ENCODE results near the gene WASF2. TPM values are rescaled to one million over a fixed set of nuclear protein-coding genes. Genes with fewer than 3 reads are reported as not detected.
"Not testable (repeated sequence)": the region's sequence is repeated elsewhere in the genome, so short reads cannot be mapped to it uniquely, and the experiment has no call there.

Gene WASF2
- total RNA-seq, 2 experiments from 2014 or later, result 109 to 110 TPM

DNA sequence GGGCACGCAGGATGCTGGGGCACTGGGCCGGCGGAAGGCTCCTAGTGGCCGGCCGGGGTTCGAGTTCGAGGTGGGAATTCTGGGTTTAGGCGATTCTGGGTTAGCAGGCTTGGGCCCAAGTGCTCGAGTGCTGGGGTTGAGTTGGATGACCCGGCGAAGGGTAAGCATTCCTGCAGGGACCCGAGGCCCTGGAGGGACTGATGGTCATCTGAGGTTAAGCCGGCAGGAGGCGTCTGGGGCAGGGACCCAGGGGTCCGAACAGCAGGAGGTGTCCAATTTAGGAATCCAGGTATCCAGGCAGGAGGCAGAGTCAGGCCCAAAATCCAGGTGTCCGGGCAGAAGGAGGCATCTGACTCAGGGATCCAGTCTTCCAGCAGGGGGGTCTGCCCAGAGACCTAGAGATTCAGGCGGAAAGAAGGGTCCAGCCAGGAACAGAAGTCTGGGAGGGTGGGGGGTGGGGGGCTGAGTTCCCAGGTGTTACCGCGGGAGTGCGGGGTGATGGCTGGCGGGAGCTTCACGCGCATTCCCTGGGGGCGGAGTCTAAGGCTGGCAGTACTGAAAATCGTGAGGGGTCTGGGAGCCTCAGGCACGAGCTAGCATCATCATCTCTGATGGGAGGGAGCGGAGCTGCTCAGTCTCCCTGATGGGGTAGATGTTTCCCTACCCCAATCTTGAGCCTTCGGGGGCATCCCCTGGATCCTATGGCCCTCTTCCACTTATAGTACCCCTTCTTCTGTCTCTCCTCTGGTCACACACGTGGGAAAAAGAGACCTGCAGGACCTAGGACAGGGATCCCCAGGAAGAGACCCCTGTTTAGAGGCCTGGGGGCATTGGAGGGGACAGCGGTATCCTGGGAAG, 97.0 kb downstream of the WASF2 start:
- no peak overlapping the region for H3K27ac Mint-ChIP-seq
- DNase-seq, result no peak

DNA sequence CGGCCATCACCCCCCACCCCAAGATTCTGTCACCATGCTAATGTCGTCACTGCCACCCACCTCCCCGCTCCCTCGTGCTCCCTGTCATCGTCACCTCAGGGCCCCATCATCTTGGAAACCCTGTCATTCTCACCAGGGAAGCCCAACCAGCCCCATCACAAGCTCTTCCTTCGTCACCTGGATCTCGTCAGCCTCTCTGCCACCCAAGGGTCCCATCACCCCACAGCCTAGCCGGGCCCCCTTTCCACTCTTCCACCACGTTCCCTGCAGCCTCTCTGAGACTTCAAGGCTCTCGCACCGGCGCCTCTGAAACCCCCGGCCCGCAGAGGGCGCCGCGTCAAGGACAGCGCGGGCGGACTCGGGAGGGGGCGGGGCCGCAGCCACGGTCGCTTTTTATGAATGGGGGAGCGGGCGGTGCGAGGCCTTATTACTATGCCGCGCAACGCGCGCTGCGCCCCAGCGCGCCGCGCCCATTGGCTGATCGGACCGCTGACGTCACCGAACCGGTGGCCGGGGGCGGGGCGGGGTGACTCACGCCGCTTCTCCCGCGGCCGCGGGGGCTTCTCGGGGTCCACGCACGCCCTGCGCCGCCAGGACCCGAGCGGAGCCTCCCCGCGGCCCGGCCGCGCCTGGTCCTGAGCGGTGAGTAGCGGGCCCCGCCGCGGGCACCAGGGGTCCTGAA, 97.7 kb downstream of the WASF2 start, which contains the start of gene GPR3:
Gene GPR3 (plus strand): TSS at position 527 of the 682 bp plus-strand sequence. CDS start 1,177 bp downstream, outside the sequence.
- H3K27ac Mint-ChIP-seq, result peak within 1 kb of the TSS; percentile 63
- H3K36me3 Mint-ChIP-seq, result no peaks in the 10 kb centered on the region
- peak within 1 kb of the TSS; percentile 78 for H3K4me3 Mint-ChIP-seq
- no peaks in the 10 kb centered on the region for H3K27me3 Mint-ChIP-seq
- intact Hi-C loops (cut with micrococcal nuclease), result loop anchor here (1.0 to 10.0 kb wide), 6 partner anchors 27 to 297 kb away; partner anchors contain the start of gene AHDC1
- DNase-seq, result peak; percentile 96
- POLR2A ChIA-PET, result no interaction called here
- no peaks in the 10 kb centered on the region for H3K9me3 Mint-ChIP-seq
- CTCF ChIA-PET, result interaction anchor here (1.1 to 6.3 kb wide), 6 partner anchors 34 to 271 kb away, joined by 3 to 70 read pairs (median 28); partner anchors contain the start of gene AHDC1
- H3K4me1 Mint-ChIP-seq (ENCODE audit: low read depth), result peaks cover 13% of the 10 kb centered on the region

More for the DNA sequence above, 97.0 kb downstream of the WASF2 start:
- Mint-ChIP-seq H3K36me3 (no peaks in the 10 kb centered on the region), H3K27me3 (no peaks in the 10 kb centered on the region), H3K4me3 (peak overlapping the region; percentile 78), H3K4me1 (ENCODE audit: low read depth) (peaks cover 13% of the 10 kb centered on the region), H3K9me3 (no peaks in the 10 kb centered on the region)
- POLR2A ChIA-PET, result no interaction called here
- CTCF ChIA-PET, result interaction anchor here (0.7 to 7.7 kb wide), 3 partner anchors 27 to 93 kb away, joined by 3 to 257 read pairs (median 4); no protein-coding TSS in a partner anchor
- intact Hi-C loops (cut with micrococcal nuclease), result loop anchor here (1.0 to 10.0 kb wide), 6 partner anchors 28 to 298 kb away; partner anchors contain the start of gene AHDC1

DNA sequence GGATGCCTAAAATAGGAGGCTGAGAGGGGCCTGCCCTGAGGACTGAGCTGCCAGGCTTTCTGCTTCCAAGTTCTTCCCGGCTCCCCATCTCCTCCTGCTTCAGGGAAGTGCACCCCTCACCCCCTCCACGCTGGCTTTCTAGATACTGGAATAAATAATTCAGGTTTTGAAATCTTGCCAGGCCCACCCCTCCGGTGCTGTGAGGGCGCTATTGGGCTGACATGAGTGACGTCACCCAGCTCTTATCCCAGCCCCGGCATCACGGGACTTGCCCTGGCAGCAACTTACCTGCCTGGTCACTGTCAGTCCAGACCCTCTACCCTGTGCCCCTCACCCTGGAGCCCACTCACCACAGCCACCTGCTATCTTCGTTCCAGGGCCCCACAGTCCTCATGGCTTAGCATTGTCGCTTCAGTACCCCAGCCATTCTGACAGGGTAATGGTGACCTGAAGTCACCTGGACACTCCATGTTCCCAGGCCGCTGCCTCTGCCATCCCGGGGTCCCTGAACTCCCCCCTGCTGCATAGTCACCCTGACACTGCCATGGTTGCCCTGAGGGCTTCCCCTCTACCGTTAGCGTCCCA, 98.4 kb downstream of the WASF2 start:
- peak overlapping the region; percentile 76 for H3K4me3 Mint-ChIP-seq
- CTCF ChIA-PET, result interaction anchor here (0.9 to 6.3 kb wide), 9 partner anchors 26 to 281 kb away, joined by 3 to 70 read pairs (median 6); partner anchors contain the start of genes AHDC1 and IFI6
- intact Hi-C loops (cut with micrococcal nuclease), result loop anchor here (1.0 to 10.0 kb wide), 6 partner anchors 26 to 297 kb away; partner anchors contain the start of gene AHDC1
- POLR2A ChIA-PET, result no interaction called here
- no peaks in the 10 kb centered on the region for H3K9me3 Mint-ChIP-seq
- peak; percentile 50 for DNase-seq
- no peaks in the 10 kb centered on the region for H3K36me3 Mint-ChIP-seq
- H3K27me3 Mint-ChIP-seq, result no peaks in the 10 kb centered on the region
- H3K27ac Mint-ChIP-seq, result no peak overlapping the region
- peaks cover 13% of the 10 kb centered on the region for H3K4me1 Mint-ChIP-seq (ENCODE audit: low read depth)

DNA sequence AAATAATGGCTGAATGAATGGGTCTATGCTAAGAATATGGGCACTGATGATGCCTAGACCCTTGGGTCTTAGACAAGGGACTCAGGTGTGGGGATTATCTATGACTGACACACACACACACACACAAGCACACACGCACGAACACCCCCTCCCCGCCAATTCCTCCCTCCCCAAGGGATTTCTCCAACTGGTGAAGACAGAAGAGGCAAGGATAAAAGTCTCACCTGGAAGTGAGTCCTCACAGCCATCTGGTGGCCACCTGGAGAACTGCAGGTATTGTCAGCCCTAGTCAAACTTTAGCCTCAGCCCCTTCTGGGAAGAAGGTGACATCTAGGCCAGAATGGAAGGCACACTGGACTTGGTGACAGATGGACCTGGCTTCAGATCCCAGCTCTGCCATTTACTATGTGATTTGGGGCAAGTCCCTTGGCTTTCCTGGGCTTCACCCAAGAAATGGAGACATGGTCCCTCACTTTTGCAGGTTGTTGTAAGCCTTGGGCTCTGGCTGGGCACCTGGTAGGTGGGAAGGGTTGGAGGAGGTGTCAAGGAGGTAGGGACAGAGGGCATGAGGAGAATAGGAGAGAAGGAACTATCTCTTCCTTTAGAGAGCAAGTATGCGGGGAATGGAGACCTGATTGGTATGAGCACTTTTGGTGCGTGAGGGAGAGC, 101.5 kb downstream of the WASF2 start:
- Mint-ChIP-seq H3K27ac (peak overlapping the region; percentile 50), H3K27me3 (no peaks in the 10 kb centered on the region), H3K36me3 (no peaks in the 10 kb centered on the region), H3K4me1 (ENCODE audit: low read depth) (peaks cover 11% of the 10 kb centered on the region), H3K9me3 (no peaks in the 10 kb centered on the region), H3K4me3 (peak overlapping the region; percentile 3)
- CTCF ChIA-PET, result interaction anchor here (0.7 to 7.6 kb wide), 13 partner anchors 11 to 281 kb away, joined by 3 to 173 read pairs (median 8); partner anchors contain the start of genes AHDC1 and MAP3K6
- intact Hi-C loops (cut with micrococcal nuclease), result loop anchor here (1.0 kb wide), 1 partner anchor 87 kb away; no protein-coding TSS in a partner anchor
- POLR2A ChIA-PET, result no interaction called here
- peak; percentile 83 for DNase-seq

DNA sequence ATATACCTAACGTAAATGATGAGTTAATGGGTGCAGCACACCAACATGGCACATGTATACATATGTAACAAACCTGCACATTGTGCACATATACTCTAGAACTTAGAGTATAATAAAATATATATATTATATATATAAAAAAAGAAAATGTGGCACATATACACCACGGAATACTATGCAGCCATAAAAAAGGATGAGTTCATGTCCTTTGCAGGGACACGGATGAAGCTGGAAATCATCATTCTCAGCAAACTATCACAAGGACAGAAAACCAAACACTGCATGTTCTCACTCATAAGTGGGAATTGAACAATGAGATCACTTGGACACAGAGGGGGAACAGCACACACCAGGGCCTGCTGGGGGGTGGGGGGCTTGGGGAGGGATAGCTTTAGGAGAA, 105.2 kb downstream of the WASF2 start:
- H3K4me1 Mint-ChIP-seq (ENCODE audit: low read depth); POLR2A ChIA-PET; DNase-seq; H3K27ac Mint-ChIP-seq; H3K9me3 Mint-ChIP-seq; intact Hi-C loops (cut with micrococcal nuclease); H3K36me3 Mint-ChIP-seq; H3K4me3 Mint-ChIP-seq; H3K27me3 Mint-ChIP-seq: not testable (repeated sequence)
- CTCF ChIA-PET, result interaction anchor here (0.8 to 7.6 kb wide), 7 partner anchors 10 to 85 kb away, joined by 3 to 173 read pairs (median 7); partner anchors contain the start of gene MAP3K6

DNA sequence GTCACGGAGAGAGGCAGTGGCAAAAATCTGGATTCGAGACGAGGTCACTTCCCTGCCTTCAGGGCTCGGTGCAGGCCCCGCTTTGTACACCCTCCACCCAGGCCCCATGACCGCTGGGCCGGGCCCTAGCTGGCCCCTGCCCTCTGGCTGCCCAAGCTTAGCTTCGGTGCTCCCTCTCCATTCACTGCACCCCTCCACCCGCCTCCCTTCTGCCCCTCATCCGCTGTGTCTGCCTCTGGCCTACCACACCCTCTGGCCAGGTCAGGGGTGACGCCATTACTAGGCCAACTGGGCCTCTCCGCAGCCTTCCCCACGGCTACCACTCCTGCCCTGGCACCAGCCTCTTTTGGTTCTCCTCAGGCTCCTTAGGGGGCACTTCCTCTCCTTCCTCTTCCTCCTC, 106.3 kb downstream of the WASF2 start:
- H3K4me1 Mint-ChIP-seq (ENCODE audit: low read depth), result no peaks in the 10 kb centered on the region
- H3K9me3 Mint-ChIP-seq, result no peaks in the 10 kb centered on the region
- intact Hi-C loops (cut with micrococcal nuclease), result no loop called here
- no peak for DNase-seq
- no peak overlapping the region for H3K4me3 Mint-ChIP-seq
- H3K27ac Mint-ChIP-seq, result no peak overlapping the region
- ChIA-PET POLR2A (no interaction called here), CTCF (interaction anchor here (0.8 to 7.6 kb wide), 5 partner anchors 12 to 84 kb away, joined by 3 to 173 read pairs (median 7); partner anchors contain the start of gene MAP3K6)
- H3K36me3 Mint-ChIP-seq, result no peaks in the 10 kb centered on the region
- no peaks in the 10 kb centered on the region for H3K27me3 Mint-ChIP-seq

DNA sequence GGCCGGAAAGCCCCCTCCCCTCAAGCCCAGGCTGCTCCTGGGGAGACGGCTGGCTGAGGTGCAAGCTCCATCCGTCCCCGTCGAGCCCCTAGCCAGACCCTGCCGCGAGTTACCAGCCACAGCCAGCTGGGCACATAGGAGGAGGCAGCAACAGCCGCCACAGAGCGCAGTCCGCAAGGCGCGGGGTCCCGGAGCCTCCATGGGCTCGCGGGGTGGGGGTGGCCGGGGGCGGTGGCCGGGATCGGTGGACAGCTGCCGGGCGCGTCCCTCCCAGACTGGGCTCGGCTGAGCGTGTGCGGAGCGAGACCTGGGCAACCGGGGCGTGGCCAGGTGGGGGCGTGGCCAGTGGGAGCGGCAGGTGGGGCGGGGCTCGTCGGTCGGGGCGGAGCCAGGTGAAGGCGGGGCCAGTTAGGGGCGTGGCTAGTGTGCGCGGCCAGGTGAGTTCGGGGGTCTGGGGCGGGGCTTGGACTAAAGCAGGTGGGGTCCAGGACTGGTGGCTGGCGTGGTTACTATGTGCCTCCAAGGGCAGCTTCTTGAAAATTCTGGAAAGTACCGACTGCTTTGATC, 106.8 kb downstream of the WASF2 start, which contains the start of gene CD164L2:
Gene CD164L2 (minus strand): TSS at position 295 of the 567 bp plus-strand sequence. CDS start 94 bp downstream, at position 201.
- no peaks in the 10 kb centered on the region for H3K4me1 Mint-ChIP-seq (ENCODE audit: low read depth)
- H3K9me3 Mint-ChIP-seq, result no peaks in the 10 kb centered on the region
- no peak within 1 kb of the TSS for H3K4me3 Mint-ChIP-seq
- no peak within 1 kb of the TSS for H3K27ac Mint-ChIP-seq
- H3K27me3 Mint-ChIP-seq, result no peaks in the 10 kb centered on the region
- DNase-seq, result peak; percentile 62
- no peaks in the 10 kb centered on the region for H3K36me3 Mint-ChIP-seq
- CTCF ChIA-PET, result interaction anchor here (1.2 to 7.6 kb wide), 6 partner anchors 12 to 83 kb away, joined by 3 to 173 read pairs (median 6); partner anchors contain the start of gene MAP3K6
- intact Hi-C loops (cut with micrococcal nuclease), result no loop called here
- POLR2A ChIA-PET, result no interaction called here

DNA sequence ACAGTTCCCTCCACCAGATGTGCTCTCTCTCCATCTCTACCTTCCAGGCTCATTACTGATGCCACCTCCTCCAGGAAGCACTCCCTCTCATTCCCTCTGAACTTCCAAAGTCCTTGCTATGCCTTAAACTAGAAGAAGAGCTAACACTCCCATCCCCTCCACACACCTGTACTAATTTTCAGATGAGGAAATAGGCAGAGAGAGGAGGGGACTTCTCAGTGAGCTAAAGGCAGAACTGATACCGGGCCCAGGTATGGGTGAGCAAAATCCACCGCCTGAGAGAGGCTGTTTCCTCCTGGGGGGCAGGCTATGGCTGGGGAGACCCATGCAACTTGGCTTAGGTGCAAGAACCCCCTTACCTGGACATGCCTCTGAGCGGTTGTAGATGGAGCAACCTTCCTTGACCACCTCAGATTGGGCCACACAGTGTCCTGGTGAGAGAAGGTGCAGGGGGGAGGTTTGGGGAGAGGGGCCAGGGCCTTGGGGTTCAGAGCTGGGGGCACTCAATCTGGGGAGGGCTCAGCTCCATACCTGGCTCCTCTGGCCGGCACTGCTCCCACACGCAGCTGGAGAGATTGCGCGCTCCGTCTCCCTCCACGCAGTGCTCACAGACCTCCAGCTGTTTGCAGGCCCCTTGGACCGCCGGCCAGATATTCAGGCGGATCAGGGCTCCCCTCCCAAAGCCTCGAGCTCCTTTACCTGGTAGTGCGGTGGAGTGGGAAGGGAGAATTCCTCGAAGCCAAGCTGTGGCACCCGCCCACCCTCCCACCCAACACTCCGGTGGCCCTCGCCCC, 107.8 kb downstream of the WASF2 start:
- Mint-ChIP-seq H3K4me3 (no peak overlapping the region), H3K27me3 (no peaks in the 10 kb centered on the region), H3K27ac (no peak overlapping the region), H3K9me3 (no peaks in the 10 kb centered on the region), H3K4me1 (ENCODE audit: low read depth) (no peaks in the 10 kb centered on the region), H3K36me3 (no peaks in the 10 kb centered on the region)
- ChIA-PET CTCF (interaction anchor here (0.6 to 7.6 kb wide), 7 partner anchors 13 to 126 kb away, joined by 3 to 173 read pairs (median 4); partner anchors contain the start of gene MAP3K6), POLR2A (no interaction called here)
- no peak for DNase-seq
- intact Hi-C loops (cut with micrococcal nuclease), result no loop called here

DNA sequence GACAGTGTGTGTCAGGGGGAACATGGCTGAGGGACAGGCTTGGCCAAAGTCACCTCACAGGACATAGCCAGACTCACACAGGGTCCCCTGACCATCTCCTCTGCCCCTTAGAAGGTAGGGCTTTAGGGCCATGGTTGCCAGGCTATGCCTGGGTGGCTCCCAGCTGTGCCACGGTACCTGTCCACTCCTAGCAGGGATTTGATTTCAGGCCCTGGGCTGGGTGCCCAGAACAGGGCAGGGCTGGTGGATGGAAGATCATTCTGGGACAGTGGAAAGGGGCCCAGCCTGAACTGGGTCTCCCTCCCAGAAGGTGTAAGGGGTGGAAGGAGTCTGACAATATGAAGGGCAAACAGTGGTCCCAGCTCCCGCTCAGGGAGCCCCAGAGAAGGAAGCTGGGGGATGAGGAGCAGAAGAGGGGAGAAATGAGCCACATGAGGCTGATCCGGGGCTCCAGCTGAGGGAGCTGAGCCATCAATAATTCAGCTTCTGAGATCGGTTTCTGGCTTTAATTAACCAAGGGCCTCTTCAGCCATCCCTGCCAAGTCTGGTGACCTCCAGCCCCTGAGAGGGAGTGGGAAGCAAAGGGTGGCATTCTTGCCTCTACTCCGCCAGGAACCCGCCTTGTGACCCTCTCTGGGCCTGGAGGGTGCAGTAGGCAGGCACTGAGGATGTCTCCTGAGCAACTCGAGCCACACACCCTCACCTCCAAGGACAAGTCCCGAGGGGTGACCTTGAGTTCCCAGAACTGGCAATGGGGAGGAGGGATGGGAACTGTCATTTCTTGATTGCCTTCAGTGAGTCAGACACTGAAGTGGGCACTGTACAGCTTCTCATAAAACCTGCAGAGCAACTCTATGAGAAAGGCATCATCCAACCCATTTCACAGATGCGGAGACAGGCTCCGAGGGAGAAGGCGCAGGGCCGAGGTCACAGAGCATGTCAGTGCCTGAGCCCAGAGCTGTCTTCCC, 108.9 kb downstream of the WASF2 start:
- H3K4me1 Mint-ChIP-seq (ENCODE audit: low read depth), result no peaks in the 10 kb centered on the region
- POLR2A ChIA-PET, result no interaction called here
- H3K36me3 Mint-ChIP-seq, result no peaks in the 10 kb centered on the region
- CTCF ChIA-PET, result interaction anchor here (0.6 to 7.6 kb wide), 4 partner anchors 23 to 127 kb away, joined by 3 to 173 read pairs (median 13); no protein-coding TSS in a partner anchor
- no peaks in the 10 kb centered on the region for H3K9me3 Mint-ChIP-seq
- intact Hi-C loops (cut with micrococcal nuclease), result no loop called here
- DNase-seq, result no peak
- no peaks in the 10 kb centered on the region for H3K27me3 Mint-ChIP-seq
- no peak overlapping the region for H3K4me3 Mint-ChIP-seq
- H3K27ac Mint-ChIP-seq, result no peak overlapping the region

All from activated CD4-positive, alpha-beta memory T cell treated with anti-CD3 and anti-CD28 coated beads for 36 hours (primary cell).